Panc1 (cell line): ENCODE measurements around the gene C17orf67. TPM values are rescaled to one million over a fixed set of nuclear protein-coding genes. Genes with fewer than 3 reads are reported as not detected.

Experiments
- ATAC-seq: fragments of 200-7000 bp; cut with Tn5 transposase; 2 replicates; pipeline ENCODE4 v1.9.1; 2020; ENCODE audit warnings: mild to moderate bottlenecking, moderate library complexity
- BruUV-seq: library from RNA; stranded (reverse); fragments of 400-500 nt; replicated peaks from 2 replicates; lab custom pipeline; 2021; lab: Mats Ljungman, UMichigan
- CTCF ChIA-PET: fragments of 300-600 bp; sonication (Branson Sonifier 250); formaldehyde crosslinking; loops from one replicate; lab custom pipeline; 2022; ENCODE audit warnings: antibody characterized with exemption; lab: Charles Lee
- POLR2A ChIA-PET: fragments of 300-600 bp; sonication (Branson Sonifier 250); formaldehyde crosslinking; loops from one replicate; lab custom pipeline; 2022; ENCODE audit warnings: antibody characterized with exemption; lab: Charles Lee
- DNase-seq: peaks from one replicate; pipeline ENCODE4 v3.0.0-alpha.2; 2010; ENCODE audit warnings: low read depth, low spot score
- H3K27ac ChIP-seq: 2 replicates; pipeline ENCODE4 v1.5.1; 2011; ENCODE audit warnings: mild to moderate bottlenecking, low read length, inconsistent platforms
- H3K27me3 ChIP-seq: fragments of 200-500 bp; sonication (Bioruptor generic); 2 replicates; pipeline ENCODE4 v1.6.0; 2014; ENCODE audit warnings: low read length, inconsistent platforms; ENCODE audit not compliant: control insufficient read depth, insufficient read depth
- H3K36me3 ChIP-seq: fragments of 200-500 bp; sonication (Bioruptor generic); 2 replicates; pipeline ENCODE4 v1.5.1; 2014; ENCODE audit warnings: inconsistent platforms, mild to moderate bottlenecking, low read length, moderate library complexity; ENCODE audit not compliant: control insufficient read depth, insufficient read depth
- H3K4me1 ChIP-seq: 2 replicates; pipeline ENCODE4 v1.5.1; 2011; ENCODE audit warnings: inconsistent platforms, mild to moderate bottlenecking, low read length, moderate library complexity; ENCODE audit not compliant: control insufficient read depth, insufficient read depth
- H3K4me3 ChIP-seq, 2 experiments: 2 replicates each; pipeline ENCODE4 v1.5.1; 2011 to 2012; ENCODE audit warnings: low read depth in 2 of 2, low read length in 2 of 2, mild to moderate bottlenecking in 2 of 2, inconsistent platforms in 1 of 2, moderate library complexity in 1 of 2
- H3K9me3 ChIP-seq: fragments of 200-500 bp; sonication (Bioruptor generic); 2 replicates; pipeline ENCODE4 v1.5.1; 2014; ENCODE audit warnings: low read depth, mild to moderate bottlenecking, inconsistent platforms, low read length, moderate library complexity; ENCODE audit not compliant: control insufficient read depth, insufficient read depth
- CTCF ChIP-seq: fragments of 450-650 bp; IDR thresholded peaks from 2 replicates; pipeline ENCODE4 v1.5.1; 2017; ENCODE audit warnings: mild to moderate bottlenecking
- POLR2AphosphoS5 ChIP-seq: IDR thresholded peaks from 2 replicates; pipeline ENCODE4 v1.6.1; 2012; ENCODE audit warnings: mild to moderate bottlenecking, low read depth, low read length, moderate library complexity
- SIN3A ChIP-seq: IDR thresholded peaks from 2 replicates; pipeline ENCODE4 v1.6.1; 2012; ENCODE audit warnings: low read depth, mild to moderate bottlenecking, low read length, moderate library complexity, borderline replicate concordance; ENCODE audit not compliant: insufficient read depth
- TCF7L2 ChIP-seq: IDR thresholded peaks from 2 replicates; pipeline ENCODE4 v1.6.1; 2011; ENCODE audit warnings: mild to moderate bottlenecking, low read depth, low read length, inconsistent platforms
- in situ Hi-C: cut with HindIII; loops from 2 replicates; pipeline ENCODE4 v1.10.0; 2016; ENCODE audit warnings: low sequenced_read_pairs, low pct_unique_long_range_greater_than_20kb
- intact Hi-C: fragments of 100-400 bp; cut with micrococcal nuclease; formaldehyde crosslinking; loops from one replicate; pipeline ENCODE4 v1.10.0; 2022; ENCODE audit not compliant: unreplicated experiment
- total RNA-seq: library from RNA; stranded (reverse); gene quantifications from one replicate; pipeline ENCODE4 v1.2.1, GENCODE V29; 2021; ENCODE audit not compliant: unreplicated experiment
- TF ChIP-seq, protein P1 (sequence below), 2 experiments: IDR thresholded peaks; 2 replicates each; pipeline ENCODE4 v1.6.1; 2011 to 2012; ENCODE audit warnings: low read depth in 2 of 2, control low read depth in 1 of 2, low read length in 1 of 2, mild to moderate bottlenecking in 1 of 2, moderate library complexity in 1 of 2; ENCODE audit not compliant: insufficient read depth in 1 of 2

Gene C17orf67
- total RNA-seq, 1 experiment from 2014 or later = 3.4 TPM

- no TSS peak for BruUV-seq
- Histone ChIP-seq H3K9me3 (no peaks in the 10 kb centered on the region), H3K4me3 (no peak overlapping the region), H3K4me1 (peaks cover 8% of the 10 kb centered on the region), H3K36me3 (no peaks in the 10 kb centered on the region), H3K27ac (peak overlapping the region; percentile 48; the same call in 1 of the 2 replicates), H3K27me3 (no peaks in the 10 kb centered on the region)
- peak; percentile 65 for DNase-seq
- CTCF ChIA-PET = no interaction called here
- intact Hi-C loops (no loop called here), in situ Hi-C loops (no loop called here)
- POLR2A ChIA-PET = interaction anchor here (0.6 kb wide), 1 partner anchor 176 kb away, joined by 4 read pairs; no protein-coding TSS in a partner anchor
- ATAC-seq = peak; percentile 93
- TF ChIP-seq, protein P1, sequence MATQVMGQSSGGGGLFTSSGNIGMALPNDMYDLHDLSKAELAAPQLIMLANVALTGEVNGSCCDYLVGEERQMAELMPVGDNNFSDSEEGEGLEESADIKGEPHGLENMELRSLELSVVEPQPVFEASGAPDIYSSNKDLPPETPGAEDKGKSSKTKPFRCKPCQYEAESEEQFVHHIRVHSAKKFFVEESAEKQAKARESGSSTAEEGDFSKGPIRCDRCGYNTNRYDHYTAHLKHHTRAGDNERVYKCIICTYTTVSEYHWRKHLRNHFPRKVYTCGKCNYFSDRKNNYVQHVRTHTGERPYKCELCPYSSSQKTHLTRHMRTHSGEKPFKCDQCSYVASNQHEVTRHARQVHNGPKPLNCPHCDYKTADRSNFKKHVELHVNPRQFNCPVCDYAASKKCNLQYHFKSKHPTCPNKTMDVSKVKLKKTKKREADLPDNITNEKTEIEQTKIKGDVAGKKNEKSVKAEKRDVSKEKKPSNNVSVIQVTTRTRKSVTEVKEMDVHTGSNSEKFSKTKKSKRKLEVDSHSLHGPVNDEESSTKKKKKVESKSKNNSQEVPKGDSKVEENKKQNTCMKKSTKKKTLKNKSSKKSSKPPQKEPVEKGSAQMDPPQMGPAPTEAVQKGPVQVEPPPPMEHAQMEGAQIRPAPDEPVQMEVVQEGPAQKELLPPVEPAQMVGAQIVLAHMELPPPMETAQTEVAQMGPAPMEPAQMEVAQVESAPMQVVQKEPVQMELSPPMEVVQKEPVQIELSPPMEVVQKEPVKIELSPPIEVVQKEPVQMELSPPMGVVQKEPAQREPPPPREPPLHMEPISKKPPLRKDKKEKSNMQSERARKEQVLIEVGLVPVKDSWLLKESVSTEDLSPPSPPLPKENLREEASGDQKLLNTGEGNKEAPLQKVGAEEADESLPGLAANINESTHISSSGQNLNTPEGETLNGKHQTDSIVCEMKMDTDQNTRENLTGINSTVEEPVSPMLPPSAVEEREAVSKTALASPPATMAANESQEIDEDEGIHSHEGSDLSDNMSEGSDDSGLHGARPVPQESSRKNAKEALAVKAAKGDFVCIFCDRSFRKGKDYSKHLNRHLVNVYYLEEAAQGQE (IDR thresholded peaks at IDR 0.05; ENCODE audit: insufficient read depth in 1 of 2, low read depth in 2 of 2, low read length in 1 of 2) = no peak
- TF ChIP-seq CTCF (no peak), SIN3A (no peak), POLR2AphosphoS5 (no peak), TCF7L2 (no peak)
Measured at GRCh38 chr17:56786989-56787482, 46.7 kb downstream of the C17orf67 start.

- TF ChIP-seq CTCF (no peak), POLR2AphosphoS5 (no peak), SIN3A (no peak), TCF7L2 (no peak)
- TF ChIP-seq, protein P1 (IDR thresholded peaks at IDR 0.05; ENCODE audit: insufficient read depth in 1 of 2, low read depth in 2 of 2, low read length in 1 of 2) = no peak
- intact Hi-C loops (no loop called here), in situ Hi-C loops (no loop called here)
- Histone ChIP-seq H3K36me3 (no peaks in the 10 kb centered on the region), H3K27me3 (no peaks in the 10 kb centered on the region), H3K27ac (peak overlapping the region; percentile 18; the same call in 1 of the 2 replicates), H3K9me3 (no peaks in the 10 kb centered on the region), H3K4me1 (peaks cover 8% of the 10 kb centered on the region), H3K4me3 (no peak overlapping the region)
- no TSS peak for BruUV-seq
- CTCF ChIA-PET = interaction anchor here (0.6 kb wide), 1 partner anchor 22 kb away, joined by 4 read pairs; no protein-coding TSS in a partner anchor
- POLR2A ChIA-PET = interaction anchor here (0.5 to 0.6 kb wide), 3 partner anchors 66 to 175 kb away, joined by 3 to 4 read pairs (median 3); no protein-coding TSS in a partner anchor
- no peak for ATAC-seq
- no peak for DNase-seq
Measured at GRCh38 chr17:56785997-56786680, 47.6 kb downstream of the C17orf67 start.
